Calu3 (cell line): ENCODE data around the gene RBX1. TPM values are rescaled to one million over a fixed set of nuclear protein-coding genes. Genes with fewer than 3 reads are reported as not detected.

Experiments used
- total RNA-seq: library from RNA; stranded (reverse); gene quantifications from 2 replicates; pipeline ENCODE4 v1.2.3, GENCODE V29; 2022

RBX1 gene
- total RNA-seq, 1 experiment from 2014 or later, result 45.5 TPM

Other genes starting within 250 kb of the RBX1 start
- gene SLC25A17, start 132.0 kb upstream of the RBX1 start, total RNA-seq, result 20.7 and 24.3 TPM in 2 replicates
- 307 and 322 TPM in 2 replicates for gene ST13, start 94.7 kb upstream of the RBX1 start, total RNA-seq
- 33.1 and 39.9 TPM in 2 replicates for gene XPNPEP3, start 94.2 kb upstream of the RBX1 start, total RNA-seq
- gene DNAJB7, start 89.3 kb upstream of the RBX1 start, total RNA-seq, result not detected in 2 replicates
- gene EP300, start 141.2 kb downstream of the RBX1 start, total RNA-seq, result 67.2 and 71.5 TPM in 2 replicates